ENCODE data around the gene YTHDF1. TPM values are rescaled to one million over a fixed set of nuclear protein-coding genes. Genes with fewer than 3 reads are reported as not detected.
A peak's percentile ranks its signal among the peaks of the same experiment; 100 is the strongest.

Gene YTHDF1
- total RNA-seq, 1 donor from 2014 or later: 27.1 TPM

DNA sequence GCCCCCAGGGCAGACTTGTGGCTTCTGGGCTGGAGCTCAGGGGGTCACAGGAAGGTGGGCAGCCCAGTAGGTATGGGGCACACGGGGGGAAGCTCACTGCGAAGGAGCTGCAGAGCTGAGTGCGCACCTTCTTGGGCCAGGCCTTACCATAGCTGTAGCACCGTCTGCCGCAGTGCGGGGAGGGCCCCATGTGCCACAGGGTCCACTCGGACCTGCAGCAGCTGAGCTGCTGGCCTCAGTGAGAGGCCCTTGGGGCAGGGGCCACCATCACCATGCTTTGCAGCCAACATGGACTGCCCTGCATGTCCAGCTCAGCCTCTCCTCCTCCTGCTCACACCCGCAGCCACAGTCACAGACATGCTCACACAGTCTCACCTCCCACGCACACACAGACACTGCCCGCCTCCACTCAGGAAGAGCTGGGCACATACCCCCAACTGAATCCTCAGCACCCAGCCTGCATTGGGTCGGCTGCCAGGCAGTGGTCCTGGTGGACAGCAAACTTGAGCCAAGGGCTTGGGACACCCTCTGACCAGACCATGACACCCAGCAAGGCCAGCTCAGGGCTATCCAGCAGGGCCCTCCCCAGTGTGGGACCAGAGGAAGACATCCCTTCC, 35.3 kb downstream of the YTHDF1 start:
- Histone ChIP-seq H3K27me3 (ENCODE audit: control insufficient read depth, insufficient read depth, low read length) (peaks cover 26% of the 10 kb centered on the region), H3K4me3 (ENCODE audit: low read depth, low read length) (no peak overlapping the region), H3K36me3 (ENCODE audit: control insufficient read depth, insufficient read depth, low read length) (no peaks in the 10 kb centered on the region)
- FAIRE-seq (no peak), DNase-seq (ENCODE audit: low read depth) (no peak)
- TF ChIP-seq, protein P1, sequence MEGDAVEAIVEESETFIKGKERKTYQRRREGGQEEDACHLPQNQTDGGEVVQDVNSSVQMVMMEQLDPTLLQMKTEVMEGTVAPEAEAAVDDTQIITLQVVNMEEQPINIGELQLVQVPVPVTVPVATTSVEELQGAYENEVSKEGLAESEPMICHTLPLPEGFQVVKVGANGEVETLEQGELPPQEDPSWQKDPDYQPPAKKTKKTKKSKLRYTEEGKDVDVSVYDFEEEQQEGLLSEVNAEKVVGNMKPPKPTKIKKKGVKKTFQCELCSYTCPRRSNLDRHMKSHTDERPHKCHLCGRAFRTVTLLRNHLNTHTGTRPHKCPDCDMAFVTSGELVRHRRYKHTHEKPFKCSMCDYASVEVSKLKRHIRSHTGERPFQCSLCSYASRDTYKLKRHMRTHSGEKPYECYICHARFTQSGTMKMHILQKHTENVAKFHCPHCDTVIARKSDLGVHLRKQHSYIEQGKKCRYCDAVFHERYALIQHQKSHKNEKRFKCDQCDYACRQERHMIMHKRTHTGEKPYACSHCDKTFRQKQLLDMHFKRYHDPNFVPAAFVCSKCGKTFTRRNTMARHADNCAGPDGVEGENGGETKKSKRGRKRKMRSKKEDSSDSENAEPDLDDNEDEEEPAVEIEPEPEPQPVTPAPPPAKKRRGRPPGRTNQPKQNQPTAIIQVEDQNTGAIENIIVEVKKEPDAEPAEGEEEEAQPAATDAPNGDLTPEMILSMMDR (IDR thresholded peaks at IDR 0.05; ENCODE audit: insufficient read depth, low read length, severe bottlenecking): no peak

DNA sequence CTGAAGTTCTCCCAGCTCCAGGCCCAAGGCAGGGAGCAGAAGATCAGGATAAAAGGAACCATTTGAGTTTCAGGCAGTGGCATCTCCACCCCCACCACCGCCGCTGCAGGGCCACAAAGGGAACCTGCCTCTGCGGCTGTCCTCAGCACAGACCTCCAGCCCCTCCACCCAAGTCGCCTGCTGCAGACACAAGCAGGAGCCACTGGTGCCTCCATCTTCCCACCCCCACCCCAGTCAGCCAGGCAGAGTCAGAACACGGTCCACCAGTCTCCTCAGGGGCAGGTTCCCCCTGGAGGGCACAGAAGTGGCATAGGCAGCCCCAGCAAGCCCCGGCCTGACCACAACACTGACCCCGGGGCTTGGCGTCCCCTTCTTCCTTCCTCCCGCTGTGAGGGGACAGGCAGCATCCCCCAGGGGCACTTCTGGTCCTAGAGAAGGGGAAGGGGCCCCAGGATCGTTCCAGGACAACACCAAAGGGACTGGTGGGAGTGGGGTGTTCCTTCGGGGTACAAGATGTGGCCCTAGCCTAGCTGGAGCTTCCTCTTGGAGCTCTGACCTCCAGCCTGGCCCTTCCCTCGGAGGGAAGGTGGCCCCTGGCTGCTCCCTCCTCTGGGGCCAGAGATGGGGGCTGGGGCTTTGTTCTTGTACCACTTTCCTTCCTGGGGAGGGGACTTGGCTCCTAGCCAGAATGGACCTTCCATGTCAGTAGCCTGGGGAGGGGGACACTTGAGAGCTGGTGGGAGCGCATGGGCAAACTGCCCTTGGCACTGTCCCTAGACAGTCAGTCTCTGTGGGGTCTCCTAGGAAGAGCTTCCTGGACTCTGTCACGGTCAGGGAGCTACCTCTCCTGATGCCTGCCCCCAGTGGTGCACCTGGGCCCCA, 36.0 kb downstream of the YTHDF1 start:
- peaks cover 30% of the 10 kb centered on the region for H3K27me3 ChIP-seq (ENCODE audit: control insufficient read depth, insufficient read depth, low read length)
- FAIRE-seq (no peak), DNase-seq (ENCODE audit: low read depth) (no peak)
- TF ChIP-seq, protein P1 (IDR thresholded peaks at IDR 0.05; ENCODE audit: insufficient read depth, low read length, severe bottlenecking): no peak
- H3K4me3 ChIP-seq (ENCODE audit: low read depth, low read length): no peak overlapping the region
- no peaks in the 10 kb centered on the region for H3K36me3 ChIP-seq (ENCODE audit: control insufficient read depth, insufficient read depth, low read length)

DNA sequence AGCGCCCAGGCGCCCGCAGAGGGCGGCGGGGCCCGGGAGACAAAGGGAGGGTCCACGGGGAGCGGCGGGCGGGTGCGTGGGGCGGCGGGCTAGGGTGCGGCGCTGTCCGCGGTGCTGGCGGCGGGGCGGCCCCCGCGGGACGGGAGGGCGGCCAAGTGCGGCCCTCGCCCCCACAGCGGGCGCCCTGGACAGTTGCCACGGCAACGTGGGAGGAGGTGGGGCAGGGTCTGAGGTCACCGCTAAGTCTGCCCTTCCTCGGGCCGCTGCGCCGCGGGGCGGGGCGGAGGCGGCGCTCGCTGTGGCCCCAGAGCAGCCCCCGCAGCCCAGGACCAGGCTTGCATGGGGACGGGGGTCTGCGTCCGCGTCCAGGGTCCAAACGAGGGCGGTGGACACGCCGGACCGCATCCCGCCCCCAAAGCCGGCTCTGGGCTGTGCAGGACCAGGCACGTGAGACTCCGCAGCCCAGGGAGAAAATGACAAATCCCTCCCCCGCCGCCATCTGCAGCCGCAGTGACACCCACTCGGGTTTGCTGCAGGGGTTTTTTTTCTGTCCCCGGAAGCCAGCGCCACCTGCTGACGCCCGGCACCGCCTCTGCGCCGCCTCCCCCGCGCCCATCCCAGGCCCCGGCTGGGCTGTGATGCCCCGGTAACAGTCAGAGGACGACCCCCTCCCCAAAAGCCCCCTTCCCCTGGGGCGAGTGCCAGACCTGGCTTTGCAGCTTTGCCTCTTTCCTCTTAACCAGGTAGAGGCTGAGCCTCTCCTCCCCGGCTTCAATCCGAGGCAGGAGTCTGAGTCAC, 36.8 kb downstream of the YTHDF1 start:
- FAIRE-seq: no peak
- H3K4me3 ChIP-seq (ENCODE audit: low read depth, low read length): no peak overlapping the region

DNA sequence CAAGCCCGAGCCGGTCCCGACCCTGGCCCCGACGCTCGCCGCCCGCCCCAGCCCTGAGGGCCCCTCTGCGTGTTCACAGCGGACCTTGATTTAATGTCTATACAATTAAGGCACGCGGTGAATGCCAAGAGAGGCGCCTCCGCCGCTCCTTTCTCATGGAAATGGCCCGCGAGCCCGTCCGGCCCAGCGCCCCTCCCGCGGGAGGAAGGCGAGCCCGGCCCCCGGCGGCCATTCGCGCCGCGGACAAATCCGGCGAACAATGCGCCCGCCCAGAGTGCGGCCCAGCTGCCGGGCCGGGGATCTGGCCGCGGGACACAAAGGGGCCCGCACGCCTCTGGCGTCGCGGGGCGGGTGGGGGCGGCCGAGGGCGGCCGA, 37.5 kb downstream of the YTHDF1 start:
- TF ChIP-seq, protein P1 (IDR thresholded peaks at IDR 0.05; ENCODE audit: insufficient read depth, low read length, severe bottlenecking): no peak
- FAIRE-seq: no peak
- Histone ChIP-seq H3K27me3 (ENCODE audit: control insufficient read depth, insufficient read depth, low read length) (peaks cover 44% of the 10 kb centered on the region), H3K4me3 (ENCODE audit: low read depth, low read length) (no peak overlapping the region), H3K36me3 (ENCODE audit: control insufficient read depth, insufficient read depth, low read length) (no peaks in the 10 kb centered on the region)
- DNase-seq (ENCODE audit: low read depth): no peak

More for the DNA sequence above, 36.8 kb downstream of the YTHDF1 start:
- Histone ChIP-seq H3K36me3 (ENCODE audit: control insufficient read depth, insufficient read depth, low read length) (no peaks in the 10 kb centered on the region), H3K27me3 (ENCODE audit: control insufficient read depth, insufficient read depth, low read length) (peaks cover 38% of the 10 kb centered on the region)
- TF ChIP-seq, protein P1 (IDR thresholded peaks at IDR 0.05; ENCODE audit: insufficient read depth, low read length, severe bottlenecking): peak; percentile 66
- no peak for DNase-seq (ENCODE audit: low read depth)

DNA sequence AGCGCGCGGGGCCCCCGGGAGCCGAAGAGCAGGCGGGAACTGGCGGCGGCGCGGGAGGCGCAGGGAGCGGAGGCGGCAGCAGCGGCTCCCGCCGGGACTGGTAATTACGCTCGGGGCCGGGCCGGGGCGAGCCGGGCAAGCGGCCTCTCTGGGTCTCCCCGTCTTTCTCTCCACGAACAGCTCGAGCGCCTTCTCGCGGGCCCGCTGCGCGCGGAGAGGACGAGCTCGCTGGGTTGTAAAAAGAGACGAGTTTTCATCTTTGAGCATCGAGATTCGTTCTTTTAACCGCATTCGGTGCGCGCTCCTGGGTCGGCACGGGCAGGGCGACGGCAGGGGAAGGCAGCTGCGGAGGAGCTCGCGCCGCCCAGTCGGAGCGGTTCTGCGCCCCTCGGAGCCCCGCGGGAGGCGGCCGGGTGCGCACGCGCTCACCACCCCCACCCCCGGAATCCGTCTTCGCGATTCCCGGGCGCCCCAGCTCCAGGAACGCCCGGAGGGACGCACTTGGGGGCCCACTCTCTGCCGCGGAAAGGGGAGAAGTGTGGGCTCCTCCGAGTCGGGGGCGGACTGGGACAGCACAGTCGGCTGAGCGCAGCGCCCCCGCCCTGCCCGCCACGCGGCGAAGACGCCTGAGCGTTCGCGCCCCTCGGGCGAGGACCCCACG, 38.0 kb downstream of the YTHDF1 start:
- TF ChIP-seq, protein P1 (IDR thresholded peaks at IDR 0.05; ENCODE audit: insufficient read depth, low read length, severe bottlenecking): no peak
- Histone ChIP-seq H3K4me3 (ENCODE audit: low read depth, low read length) (no peak overlapping the region), H3K27me3 (ENCODE audit: control insufficient read depth, insufficient read depth, low read length) (peaks cover 46% of the 10 kb centered on the region), H3K36me3 (ENCODE audit: control insufficient read depth, insufficient read depth, low read length) (no peaks in the 10 kb centered on the region)
- DNase-seq (ENCODE audit: low read depth) (no peak), FAIRE-seq (no peak)

Data from bronchial epithelial cell (primary cell).